ENCODE measurements around the gene CST9L.

Gene CST9L

GRCh38 chr20:23542801-23543200 is 25.5 kb downstream of the CST9L start:
- no peak for DNase-seq

- no peak for DNase-seq
Observed at GRCh38 chr20:23541776-23542175, 26.5 kb downstream of the CST9L start.

- no peak for DNase-seq
Observed at GRCh38 chr20:23541330-23541729, 27.0 kb downstream of the CST9L start.

- no peak for DNase-seq
Observed at GRCh38 chr20:23540624-23541023, 27.7 kb downstream of the CST9L start.

- no peak for DNase-seq
Observed at GRCh38 chr20:23537030-23537429, 31.3 kb downstream of the CST9L start.

GRCh38 chr20:23536328-23536974 is 31.8 kb downstream of the CST9L start:
- no peak for DNase-seq

GRCh38 chr20:23534801-23535593 is 33.3 kb downstream of the CST9L start:
- DNase-seq, result no peak

- DNase-seq, result no peak
Observed at GRCh38 chr20:23533161-23533560, 35.1 kb downstream of the CST9L start.

- no peak for DNase-seq
Observed at GRCh38 chr20:23532533-23532932, 35.8 kb downstream of the CST9L start.

- no peak for DNase-seq
Observed at GRCh38 chr20:23530937-23531567, 37.2 kb downstream of the CST9L start.

GRCh38 chr20:23528867-23529431 is 39.3 kb downstream of the CST9L start:
- no peak for DNase-seq

GRCh38 chr20:23526850-23527249 is 41.4 kb downstream of the CST9L start:
- no peak for DNase-seq

GRCh38 chr20:23524146-23524545 is 44.1 kb downstream of the CST9L start:
- no peak for DNase-seq

- no peak for DNase-seq
Observed at GRCh38 chr20:23520185-23520584, 48.1 kb downstream of the CST9L start.

GRCh38 chr20:23519556-23519955 is 48.7 kb downstream of the CST9L start:
- no peak for DNase-seq

- DNase-seq, result no peak
Observed at GRCh38 chr20:23517719-23518118, 50.6 kb downstream of the CST9L start.

GRCh38 chr20:23515250-23515939 is 52.9 kb downstream of the CST9L start:
- no peak for DNase-seq

GRCh38 chr20:23514848-23515247 is 53.4 kb downstream of the CST9L start:
- DNase-seq, result no peak
